Fibroblast of skin of left biceps (primary cell): ENCODE data around the gene PARD3B.

ENCODE experiments used
- DNase-seq, 2 experiments: peaks; one replicate each; pipeline ENCODE4 v3.0.0-alpha.2; 2013; ENCODE audit warnings: low read depth in 2 of 2

The PARD3B gene

GRCh38 chr2:204948024-204948763 lies 402.9 kb downstream of the PARD3B start:
- DNase-seq = no peak

GRCh38 chr2:204948822-204949221 lies 403.5 kb downstream of the PARD3B start:
- DNase-seq = no peak

GRCh38 chr2:204950695-204951346 lies 405.5 kb downstream of the PARD3B start:
- peak; percentile 10 to 11 for DNase-seq

- no peak for DNase-seq
Observed at GRCh38 chr2:204958371-204958770, 413.1 kb downstream of the PARD3B start.

GRCh38 chr2:204964414-204964813 lies 419.1 kb downstream of the PARD3B start:
- no peak for DNase-seq

GRCh38 chr2:204966245-204966644 lies 421.0 kb downstream of the PARD3B start:
- no peak for DNase-seq

- DNase-seq = no peak
Observed at GRCh38 chr2:204967199-204967960, 422.1 kb downstream of the PARD3B start.

- no peak for DNase-seq
Observed at GRCh38 chr2:204971206-204971907, 426.1 kb downstream of the PARD3B start.

GRCh38 chr2:204972161-204972560 lies 426.9 kb downstream of the PARD3B start:
- no peak for DNase-seq

GRCh38 chr2:204972606-204973336 lies 427.5 kb downstream of the PARD3B start:
- no peak for DNase-seq

GRCh38 chr2:204973616-204974015 lies 428.3 kb downstream of the PARD3B start:
- DNase-seq = no peak

GRCh38 chr2:204974487-204974886 lies 429.2 kb downstream of the PARD3B start:
- DNase-seq = no peak

- no peak for DNase-seq
Observed at GRCh38 chr2:204977914-204978313, 432.6 kb downstream of the PARD3B start.

- DNase-seq = no peak
Observed at GRCh38 chr2:204982303-204982702, 437.0 kb downstream of the PARD3B start.

- peak; percentile 23 to 32 for DNase-seq
Observed at GRCh38 chr2:204984518-204984917, 439.2 kb downstream of the PARD3B start.

GRCh38 chr2:204986641-204987040 lies 441.4 kb downstream of the PARD3B start:
- no peak for DNase-seq

GRCh38 chr2:204988836-204989235 lies 443.6 kb downstream of the PARD3B start:
- no peak for DNase-seq

GRCh38 chr2:204989877-204990276 lies 444.6 kb downstream of the PARD3B start:
- DNase-seq = no peak

- no peak for DNase-seq
Observed at GRCh38 chr2:205001300-205001966, 456.2 kb downstream of the PARD3B start.

- no peak for DNase-seq
Observed at GRCh38 chr2:205002390-205002789, 457.1 kb downstream of the PARD3B start.

GRCh38 chr2:205003288-205003687 lies 458.0 kb downstream of the PARD3B start:
- no peak for DNase-seq
